H9 (cell line): ENCODE measurements around the gene ACADM. TPM values are rescaled to one million over a fixed set of nuclear protein-coding genes. Genes with fewer than 3 reads are reported as not detected.
"Not testable (repeated sequence)": the region's sequence is repeated elsewhere in the genome, so short reads cannot be mapped to it uniquely, and the experiment has no call there.

Source experiments
- DNase-seq: peaks from one replicate; pipeline ENCODE4 v3.0.0-alpha.2; 2017
- H2AFZ ChIP-seq: one replicate; pipeline ENCODE4 v1.6.1; 2013; ENCODE audit warnings: mild to moderate bottlenecking, low read length, control low read depth, moderate library complexity
- H2AK5ac ChIP-seq: 2 replicates; pipeline ENCODE4 v1.6.1; 2013; ENCODE audit warnings: low read length, control low read depth, mixed read lengths; ENCODE audit not compliant: insufficient read length
- H2BK120ac ChIP-seq: one replicate; pipeline ENCODE4 v1.6.1; 2013; ENCODE audit warnings: low read depth, mild to moderate bottlenecking, low read length, control low read depth, inconsistent platforms; ENCODE audit not compliant: poor library complexity, severe bottlenecking
- H2BK12ac ChIP-seq: 2 replicates; pipeline ENCODE4 v1.6.1; 2013; ENCODE audit warnings: low read length, control low read depth, mixed read lengths, low read depth; ENCODE audit not compliant: insufficient read length
- H2BK15ac ChIP-seq: 2 replicates; pipeline ENCODE4 v1.6.1; 2013; ENCODE audit warnings: low read depth, low read length, control low read depth
- H2BK20ac ChIP-seq: one replicate; pipeline ENCODE4 v1.6.1; 2013; ENCODE audit warnings: low read depth, mild to moderate bottlenecking, low read length, control low read depth, inconsistent platforms; ENCODE audit not compliant: poor library complexity, severe bottlenecking
- H2BK5ac ChIP-seq: 2 replicates; pipeline ENCODE4 v1.6.1; 2013; ENCODE audit warnings: low read length, control low read depth, mixed read lengths; ENCODE audit not compliant: insufficient read length
- H3K14ac ChIP-seq: 2 replicates; pipeline ENCODE4 v1.6.1; 2013; ENCODE audit warnings: low read length, control low read depth; ENCODE audit not compliant: insufficient read depth
- H3K18ac ChIP-seq: 2 replicates; pipeline ENCODE4 v1.6.1; 2013; ENCODE audit warnings: low read depth, mild to moderate bottlenecking, mixed read lengths, low read length, control low read depth; ENCODE audit not compliant: insufficient read length
- H3K23ac ChIP-seq: 2 replicates; pipeline ENCODE4 v1.6.1; 2013; ENCODE audit warnings: low read length, control low read depth, mixed read lengths, low read depth; ENCODE audit not compliant: insufficient read length
- H3K23me2 ChIP-seq: 2 replicates; pipeline ENCODE4 v1.6.1; 2013; ENCODE audit warnings: low read depth, mild to moderate bottlenecking, mixed read lengths, low read length, control low read depth; ENCODE audit not compliant: insufficient read length, poor library complexity, severe bottlenecking
- H3K27ac ChIP-seq: 2 replicates; pipeline ENCODE4 v1.5.1; 2013; ENCODE audit warnings: low read length, control low read depth, mixed read lengths, low read depth; ENCODE audit not compliant: insufficient read length
- H3K27me3 ChIP-seq: 2 replicates; pipeline ENCODE4 v1.6.1; 2013; ENCODE audit warnings: low read length, control low read depth, inconsistent platforms; ENCODE audit not compliant: insufficient read depth
- H3K4ac ChIP-seq: 2 replicates; pipeline ENCODE4 v1.6.1; 2013; ENCODE audit warnings: low read depth, mild to moderate bottlenecking, control low read depth, inconsistent platforms, low read length, moderate library complexity
- H3K4me1 ChIP-seq: 2 replicates; pipeline ENCODE4 v1.6.1; 2013; ENCODE audit warnings: low read length, control low read depth, inconsistent platforms; ENCODE audit not compliant: insufficient read depth
- H3K4me2 ChIP-seq: 2 replicates; pipeline ENCODE4 v1.6.1; 2013; ENCODE audit warnings: low read length, control low read depth, mixed read lengths; ENCODE audit not compliant: insufficient read length, insufficient read depth
- H3K56ac ChIP-seq: 2 replicates; pipeline ENCODE4 v1.6.1; 2013; ENCODE audit warnings: low read depth, mild to moderate bottlenecking, mixed read lengths, low read length, control low read depth; ENCODE audit not compliant: insufficient read length
- H3K79me1 ChIP-seq: 2 replicates; pipeline ENCODE4 v1.6.1; 2013; ENCODE audit warnings: low read depth, mild to moderate bottlenecking, moderate library complexity, low read length, control low read depth, inconsistent platforms; ENCODE audit not compliant: insufficient read depth, poor library complexity, severe bottlenecking
- H3K79me2 ChIP-seq: 2 replicates; pipeline ENCODE4 v1.6.1; 2013; ENCODE audit warnings: low read length, control low read depth, inconsistent platforms; ENCODE audit not compliant: insufficient read depth
- H3K9ac ChIP-seq: 2 replicates; pipeline ENCODE4 v1.6.1; 2013; ENCODE audit warnings: low read length, control low read depth, mixed read lengths; ENCODE audit not compliant: insufficient read length; ENCODE audit errors: extremely low read depth
- H3K9me3 ChIP-seq: one replicate; pipeline ENCODE4 v1.6.1; 2013; ENCODE audit warnings: low read depth, low read length, inconsistent platforms; ENCODE audit not compliant: control insufficient read depth
- H3T11ph ChIP-seq: one replicate; pipeline ENCODE4 v1.6.1; 2013; ENCODE audit warnings: mild to moderate bottlenecking, low read length, control low read depth, inconsistent platforms
- H4K20me1 ChIP-seq: one replicate; pipeline ENCODE4 v1.6.1; 2013; ENCODE audit not compliant: control insufficient read depth, insufficient read length, insufficient read depth
- H4K5ac ChIP-seq: 2 replicates; pipeline ENCODE4 v1.6.1; 2013; ENCODE audit warnings: low read depth, mild to moderate bottlenecking, mixed read lengths, low read length, control low read depth; ENCODE audit not compliant: insufficient read length
- H4K8ac ChIP-seq: replicated peaks from 2 replicates; pipeline ENCODE4 v1.6.1; 2013; ENCODE audit warnings: low read length, control low read depth, mixed read lengths, low read depth; ENCODE audit not compliant: insufficient read length
- H4K91ac ChIP-seq: 2 replicates; pipeline ENCODE4 v1.6.1; 2013; ENCODE audit warnings: low read depth, mild to moderate bottlenecking, moderate library complexity, mixed read lengths, low read length, control low read depth; ENCODE audit not compliant: insufficient read length
- H3K27ac Mint-ChIP-seq, 3 experiments: 2 replicates in 2 of 3; 3 replicates in 1 of 3; pipeline ENCODE4 v1.8.0; 2020 to 2021; ENCODE audit warnings: mixed read lengths in 3 of 3, mild to moderate bottlenecking in 1 of 3, moderate library complexity in 1 of 3
- H3K27me3 Mint-ChIP-seq: 2 replicates; pipeline ENCODE4 v1.8.0; 2021; ENCODE audit warnings: low read depth, mild to moderate bottlenecking, moderate library complexity, mixed read lengths
- H3K36me3 Mint-ChIP-seq, 3 experiments: 2 replicates in 2 of 3; 3 replicates in 1 of 3; pipeline ENCODE4 v1.8.0; 2020 to 2021; ENCODE audit warnings: low read depth in 3 of 3, mixed read lengths in 3 of 3; ENCODE audit not compliant: insufficient read depth in 1 of 3
- H3K4me1 Mint-ChIP-seq, 2 experiments: 2 replicates each; pipeline ENCODE4 v1.8.0; 2020; ENCODE audit warnings: mixed read lengths in 2 of 2
- H3K4me3 Mint-ChIP-seq, 2 experiments: 2 replicates in 1 of 2; 3 replicates in 1 of 2; pipeline ENCODE4 v1.8.0; 2020 to 2021; ENCODE audit warnings: mild to moderate bottlenecking in 2 of 2, mixed read lengths in 2 of 2, moderate library complexity in 1 of 2
- H3K9me3 Mint-ChIP-seq, 2 experiments: 2 replicates in 1 of 2; 3 replicates in 1 of 2; pipeline ENCODE4 v1.8.0; 2020; ENCODE audit warnings: mild to moderate bottlenecking in 2 of 2, mixed read lengths in 2 of 2, moderate library complexity in 1 of 2
- WGBS: extraction: QIAGEN DNeasy Blood & Tissue Kit; methylation state at CpG from one replicate; pipeline ENCODE4 v1.1.7; 2013; ENCODE audit warnings: missing lambda C conversion rate, low lambda C conversion rate, mixed read lengths; ENCODE audit not compliant: insufficient read length; ENCODE audit errors: extremely low coverage; 5-methylcytosine and 5-hydroxymethylcytosine counted together
- total RNA-seq: library from RNA; stranded (reverse); gene quantifications from 2 replicates; pipeline ENCODE4 v1.2.1, GENCODE V29; 2021
- TF ChIP-seq, protein P1 (sequence below): fragments of 200-600 bp; sonication (generic); conservative IDR thresholded peaks from 3 replicates; pipeline ENCODE4 v1.8.0; 2021; ENCODE audit warnings: antibody characterized with exemption, mild to moderate bottlenecking

ACADM gene
- total RNA-seq, 1 experiment from 2014 or later, result 51.3 TPM

DNA sequence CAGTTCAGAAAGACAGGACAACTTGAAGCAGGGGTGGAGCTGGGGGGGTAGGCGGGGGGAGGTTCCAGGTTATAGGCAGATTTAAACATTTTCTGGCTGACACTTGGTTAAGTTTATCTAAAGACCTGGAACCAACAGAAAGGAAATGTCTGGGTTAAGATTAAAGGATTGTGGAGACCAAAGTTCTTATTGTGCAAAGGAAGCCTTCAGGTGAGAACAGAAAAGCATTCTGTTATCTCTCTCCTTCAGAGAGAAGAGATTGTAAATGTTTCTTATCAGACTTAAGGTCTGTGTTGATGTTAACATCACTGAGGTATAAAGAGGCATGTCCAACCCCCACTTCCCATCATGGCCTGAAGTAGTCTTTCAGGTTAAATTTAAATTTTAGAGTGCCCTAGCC is 3.7 kb upstream of the ACADM start:
- peaks cover 37 to 39% of the 10 kb centered on the region in 2 experiments for H3K4me1 Mint-ChIP-seq
- Histone ChIP-seq H2AK5ac (no peak overlapping the region), H3K4me2 (no peak overlapping the region), H3K27me3 (no peaks in the 10 kb centered on the region), H2BK5ac (no peak overlapping the region), H3T11ph (no peak overlapping the region), H3K79me1 (no peaks in the 10 kb centered on the region), H3K4me1 (no peaks in the 10 kb centered on the region), H4K5ac (no peak overlapping the region), H2BK120ac (no peak overlapping the region), H4K8ac (no peak overlapping the region), H3K9ac (no peak overlapping the region), H2BK15ac (no peak overlapping the region), H3K56ac (no peak overlapping the region), H3K14ac (no peak overlapping the region), H2BK12ac (no peak overlapping the region), H4K91ac (no peak overlapping the region), H3K79me2 (peaks cover 2% of the 10 kb centered on the region; the same call in 1 of the 2 replicates), H3K23me2 (peaks cover 7% of the 10 kb centered on the region), H4K20me1 (no peaks in the 10 kb centered on the region), H3K9me3 (no peaks in the 10 kb centered on the region), H3K23ac (no peak overlapping the region), H3K18ac (no peak overlapping the region), H2BK20ac (no peak overlapping the region), H3K27ac (no peak overlapping the region), H2AFZ (no peak overlapping the region), H3K4ac (no peak overlapping the region)
- TF ChIP-seq, protein P1, sequence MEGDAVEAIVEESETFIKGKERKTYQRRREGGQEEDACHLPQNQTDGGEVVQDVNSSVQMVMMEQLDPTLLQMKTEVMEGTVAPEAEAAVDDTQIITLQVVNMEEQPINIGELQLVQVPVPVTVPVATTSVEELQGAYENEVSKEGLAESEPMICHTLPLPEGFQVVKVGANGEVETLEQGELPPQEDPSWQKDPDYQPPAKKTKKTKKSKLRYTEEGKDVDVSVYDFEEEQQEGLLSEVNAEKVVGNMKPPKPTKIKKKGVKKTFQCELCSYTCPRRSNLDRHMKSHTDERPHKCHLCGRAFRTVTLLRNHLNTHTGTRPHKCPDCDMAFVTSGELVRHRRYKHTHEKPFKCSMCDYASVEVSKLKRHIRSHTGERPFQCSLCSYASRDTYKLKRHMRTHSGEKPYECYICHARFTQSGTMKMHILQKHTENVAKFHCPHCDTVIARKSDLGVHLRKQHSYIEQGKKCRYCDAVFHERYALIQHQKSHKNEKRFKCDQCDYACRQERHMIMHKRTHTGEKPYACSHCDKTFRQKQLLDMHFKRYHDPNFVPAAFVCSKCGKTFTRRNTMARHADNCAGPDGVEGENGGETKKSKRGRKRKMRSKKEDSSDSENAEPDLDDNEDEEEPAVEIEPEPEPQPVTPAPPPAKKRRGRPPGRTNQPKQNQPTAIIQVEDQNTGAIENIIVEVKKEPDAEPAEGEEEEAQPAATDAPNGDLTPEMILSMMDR, result no peak
- H3K4me3 Mint-ChIP-seq, result no peak overlapping the region
- DNase-seq, result no peak
- peaks cover 0 to 8% (median 6%) of the 10 kb centered on the region in 3 experiments; a peak in 4 of 7 replicates for H3K36me3 Mint-ChIP-seq
- H3K9me3 Mint-ChIP-seq, result peaks cover 0 to 5% of the 10 kb centered on the region in 2 experiments; a peak in 2 of 5 replicates
- WGBS, result no CpG with 5 or more reads among the region's 1 CpG
- peaks cover 4% of the 10 kb centered on the region; the same call in 1 of the 2 replicates for H3K27me3 Mint-ChIP-seq
- H3K27ac Mint-ChIP-seq, result peak overlapping the region in 1 of 3 experiments; percentile 80; a peak in 1 of 7 replicates

DNA sequence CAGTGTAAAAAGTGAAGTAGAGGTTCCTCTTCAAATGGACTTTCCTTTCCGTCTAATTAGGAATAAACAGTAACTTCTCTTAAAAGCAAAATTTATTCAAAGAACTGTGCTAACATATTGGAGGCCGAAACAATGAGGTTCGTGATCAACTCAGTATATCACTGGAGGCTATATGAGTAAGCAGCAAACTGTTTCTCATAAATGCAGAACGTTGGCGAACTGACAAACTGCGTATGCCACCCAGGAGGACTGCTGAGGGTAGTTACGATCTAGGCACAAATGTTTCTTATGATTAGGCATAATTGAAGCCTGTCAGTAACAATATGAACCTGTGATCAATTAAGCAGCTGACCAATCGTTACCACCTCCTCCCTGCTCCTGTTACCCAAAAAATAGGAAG is 2.3 kb upstream of the ACADM start:
- H3K4me1 ChIP-seq, H2BK15ac ChIP-seq, H3K56ac ChIP-seq, H2BK120ac ChIP-seq, H4K91ac ChIP-seq, H4K8ac ChIP-seq, H3K4me2 ChIP-seq, H3K18ac ChIP-seq, H3K79me1 ChIP-seq, H3K27me3 Mint-ChIP-seq, H3K23me2 ChIP-seq, H2BK5ac ChIP-seq, H2BK20ac ChIP-seq, DNase-seq, H2AFZ ChIP-seq, H3K4ac ChIP-seq, H3K4me3 Mint-ChIP-seq, H3K79me2 ChIP-seq, H3K27ac ChIP-seq, H3K14ac ChIP-seq, H3K23ac ChIP-seq, H3T11ph ChIP-seq, H3K36me3 Mint-ChIP-seq, H4K5ac ChIP-seq, H3K9me3 Mint-ChIP-seq, H3K27me3 ChIP-seq, H3K9me3 ChIP-seq, H4K20me1 ChIP-seq, H3K9ac ChIP-seq, H2BK12ac ChIP-seq, H3K27ac Mint-ChIP-seq, H2AK5ac ChIP-seq: not testable (repeated sequence)
- WGBS, result no CpG with 5 or more reads among the region's 8 CpGs
- H3K4me1 Mint-ChIP-seq, result peaks cover 44 to 46% of the 10 kb centered on the region in 2 experiments
